ENCODE results near the gene PFDN6. TPM values are rescaled to one million over a fixed set of nuclear protein-coding genes. Genes with fewer than 3 reads are reported as not detected.

PFDN6 gene
- total and polyA plus RNA-seq, 9 of the 15 experiments (the other 6 are each of a cell fraction or from before 2014, with no cell fraction given), result 6.8 to 475 (median 216) TPM

GRCh38 chr6:33276864-33277662, 12.3 kb upstream of the PFDN6 start, which contains the start of gene B3GALT4 (continued):
- TF ChIP-seq REST (IDR thresholded peaks at IDR 0.05; ENCODE audit: borderline replicate concordance), result peak; percentile 58; the same call in 1 of the 2 replicates
- peak; percentile 88 for TF ChIP-seq REST (CRISPR knock-in tag; IDR thresholded peaks at IDR 0.05; ENCODE audit: low read depth)
- TF ChIP-seq, protein P1, sequence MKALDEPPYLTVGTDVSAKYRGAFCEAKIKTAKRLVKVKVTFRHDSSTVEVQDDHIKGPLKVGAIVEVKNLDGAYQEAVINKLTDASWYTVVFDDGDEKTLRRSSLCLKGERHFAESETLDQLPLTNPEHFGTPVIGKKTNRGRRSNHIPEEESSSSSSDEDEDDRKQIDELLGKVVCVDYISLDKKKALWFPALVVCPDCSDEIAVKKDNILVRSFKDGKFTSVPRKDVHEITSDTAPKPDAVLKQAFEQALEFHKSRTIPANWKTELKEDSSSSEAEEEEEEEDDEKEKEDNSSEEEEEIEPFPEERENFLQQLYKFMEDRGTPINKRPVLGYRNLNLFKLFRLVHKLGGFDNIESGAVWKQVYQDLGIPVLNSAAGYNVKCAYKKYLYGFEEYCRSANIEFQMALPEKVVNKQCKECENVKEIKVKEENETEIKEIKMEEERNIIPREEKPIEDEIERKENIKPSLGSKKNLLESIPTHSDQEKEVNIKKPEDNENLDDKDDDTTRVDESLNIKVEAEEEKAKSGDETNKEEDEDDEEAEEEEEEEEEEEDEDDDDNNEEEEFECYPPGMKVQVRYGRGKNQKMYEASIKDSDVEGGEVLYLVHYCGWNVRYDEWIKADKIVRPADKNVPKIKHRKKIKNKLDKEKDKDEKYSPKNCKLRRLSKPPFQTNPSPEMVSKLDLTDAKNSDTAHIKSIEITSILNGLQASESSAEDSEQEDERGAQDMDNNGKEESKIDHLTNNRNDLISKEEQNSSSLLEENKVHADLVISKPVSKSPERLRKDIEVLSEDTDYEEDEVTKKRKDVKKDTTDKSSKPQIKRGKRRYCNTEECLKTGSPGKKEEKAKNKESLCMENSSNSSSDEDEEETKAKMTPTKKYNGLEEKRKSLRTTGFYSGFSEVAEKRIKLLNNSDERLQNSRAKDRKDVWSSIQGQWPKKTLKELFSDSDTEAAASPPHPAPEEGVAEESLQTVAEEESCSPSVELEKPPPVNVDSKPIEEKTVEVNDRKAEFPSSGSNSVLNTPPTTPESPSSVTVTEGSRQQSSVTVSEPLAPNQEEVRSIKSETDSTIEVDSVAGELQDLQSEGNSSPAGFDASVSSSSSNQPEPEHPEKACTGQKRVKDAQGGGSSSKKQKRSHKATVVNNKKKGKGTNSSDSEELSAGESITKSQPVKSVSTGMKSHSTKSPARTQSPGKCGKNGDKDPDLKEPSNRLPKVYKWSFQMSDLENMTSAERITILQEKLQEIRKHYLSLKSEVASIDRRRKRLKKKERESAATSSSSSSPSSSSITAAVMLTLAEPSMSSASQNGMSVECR (CRISPR knock-in tag; IDR thresholded peaks at IDR 0.05), result peak; percentile 94
- peak; percentile 74 for TF ChIP-seq NCOR1 (IDR thresholded peaks at IDR 0.05)
- no peak for TF ChIP-seq MTA2 (IDR thresholded peaks at IDR 0.05; ENCODE audit: low read depth)
- TF ChIP-seq ZBTB33 (CRISPR knock-in tag; IDR thresholded peaks at IDR 0.05), result peak; percentile 85; the same call in 1 of the 2 replicates
- no peak; a peak in 1 of 4 replicates for TF ChIP-seq KDM4B (IDR thresholded peaks at IDR 0.05; ENCODE audit: borderline replicate concordance in 2 of 2, low read depth in 1 of 2)
- TF ChIP-seq NFIC (IDR thresholded peaks at IDR 0.05), result peak; percentile 47
- TF ChIP-seq TAF1 (IDR thresholded peaks at IDR 0.05; ENCODE audit: control insufficient read depth, extremely low read depth, insufficient read depth, low read length, severe bottlenecking), result peak; percentile 70
- no peak; the same call in 1 of the 2 replicates for TF ChIP-seq ZC3H4 (CRISPR knock-in tag; IDR thresholded peaks at IDR 0.05; ENCODE audit: borderline replicate concordance)
- no peak; the same call in 1 of the 2 replicates for TF ChIP-seq ZNF384 (IDR thresholded peaks at IDR 0.05; ENCODE audit: low read depth, low read length)

Measured in K562 (cell line).